HEK293 (cell line): ENCODE measurements around the gene PABPC3.

Experiments used
- CTCF ChIA-PET: fragments of 350-600 bp; formaldehyde crosslinking; extraction: SDS; loops from one replicate; lab custom pipeline; 2021; ENCODE audit warnings: antibody characterized with exemption; lab: Yijun Ruan, JAX
- POLR2A ChIA-PET: fragments of 300-600 bp; formaldehyde crosslinking; extraction: SDS; loops from one replicate; lab custom pipeline; 2020; ENCODE audit warnings: antibody characterized with exemption, inconsistent platforms; lab: Yijun Ruan, JAX
- H3K27ac ChIP-seq: fragments of 200-500 bp; sonication (Bioruptor generic); 2 replicates; pipeline ENCODE4 v1.5.1; 2014; ENCODE audit warnings: low read depth, low read length, control low read depth, inconsistent platforms; ENCODE audit errors: extremely low read depth
- H3K36me3 ChIP-seq, 2 experiments: fragments of 200-500 bp in 1 of 2; sonication (Bioruptor generic) in 1 of 2; 1 replicate in 1 of 2; 2 replicates in 1 of 2; pipeline ENCODE4 v1.5.1; 2014 to 2017; ENCODE audit warnings: inconsistent platforms in 2 of 2, low read length in 2 of 2; ENCODE audit not compliant: control insufficient read depth in 2 of 2, insufficient read depth in 1 of 2
- H3K4me1 ChIP-seq: fragments of 200-500 bp; sonication (Bioruptor generic); 2 replicates; pipeline ENCODE4 v1.5.1; 2014; ENCODE audit warnings: mild to moderate bottlenecking, low read length, inconsistent platforms; ENCODE audit not compliant: control insufficient read depth, insufficient read depth
- H3K4me3 ChIP-seq: 2 replicates; pipeline ENCODE4 v1.5.1; 2011; ENCODE audit warnings: low read depth, mild to moderate bottlenecking, control low read depth, low read length, moderate library complexity
- H3K9me3 ChIP-seq: fragments of 200-500 bp; sonication (Bioruptor generic); 2 replicates; pipeline ENCODE4 v1.5.1; 2014; ENCODE audit warnings: low read depth, low read length, inconsistent platforms; ENCODE audit not compliant: control insufficient read depth, insufficient read depth
- BCL11B ChIP-seq: fragments of 450-650 bp; formaldehyde crosslinking; IDR thresholded peaks from 2 replicates; pipeline ENCODE4 v1.5.1; 2016; ENCODE audit warnings: low read depth, missing biosample characterization, missing genetic modification characterization
- CTCF ChIP-seq: fragments of 450-650 bp; formaldehyde crosslinking; IDR thresholded peaks from 2 replicates; pipeline ENCODE4 v1.5.1; 2016; ENCODE audit warnings: missing biosample characterization, missing genetic modification characterization
- PRDM1 ChIP-seq: fragments of 450-650 bp; formaldehyde crosslinking; IDR thresholded peaks from 2 replicates; pipeline ENCODE4; 2016; ENCODE audit warnings: missing biosample characterization, missing genetic modification characterization
- SCRT2 ChIP-seq: fragments of 450-650 bp; formaldehyde crosslinking; IDR thresholded peaks from 2 replicates; pipeline ENCODE4 v1.5.1; 2016; ENCODE audit warnings: missing biosample characterization, missing genetic modification characterization
- SP2 ChIP-seq: fragments of 450-650 bp; formaldehyde crosslinking; IDR thresholded peaks from 2 replicates; pipeline ENCODE4 v1.5.1; 2016; ENCODE audit warnings: missing biosample characterization, missing genetic modification characterization
- ZNF140 ChIP-seq: fragments of 450-650 bp; formaldehyde crosslinking; IDR thresholded peaks from 2 replicates; pipeline ENCODE4 v1.5.1; 2016; ENCODE audit warnings: missing biosample characterization, missing genetic modification characterization
- ZNF146 ChIP-seq: fragments of 450-650 bp; formaldehyde crosslinking; IDR thresholded peaks from 2 replicates; pipeline ENCODE4 v1.5.1; 2016; ENCODE audit warnings: missing biosample characterization, missing genetic modification characterization
- ZNF157 ChIP-seq: fragments of 450-650 bp; formaldehyde crosslinking; IDR thresholded peaks from 2 replicates; pipeline ENCODE4 v1.5.1; 2016; ENCODE audit warnings: missing biosample characterization, missing genetic modification characterization
- ZNF18 ChIP-seq: fragments of 450-650 bp; formaldehyde crosslinking; IDR thresholded peaks from 2 replicates; pipeline ENCODE4 v1.5.1; 2016; ENCODE audit warnings: missing biosample characterization, missing genetic modification characterization
- ZNF2 ChIP-seq: fragments of 450-650 bp; formaldehyde crosslinking; IDR thresholded peaks from 2 replicates; pipeline ENCODE4 v1.5.1; 2016; ENCODE audit warnings: missing biosample characterization, missing genetic modification characterization
- ZNF24 ChIP-seq: fragments of 450-650 bp; formaldehyde crosslinking; IDR thresholded peaks from 2 replicates; pipeline ENCODE4 v1.5.1; 2016; ENCODE audit warnings: missing biosample characterization, missing genetic modification characterization
- ZNF501 ChIP-seq: fragments of 450-650 bp; formaldehyde crosslinking; IDR thresholded peaks from 2 replicates; pipeline ENCODE4 v1.5.1; 2016; ENCODE audit warnings: missing biosample characterization, missing genetic modification characterization
- ZNF654 ChIP-seq: fragments of 450-650 bp; formaldehyde crosslinking; IDR thresholded peaks from 2 replicates; pipeline ENCODE4 v1.5.1; 2016; ENCODE audit warnings: low read depth, missing biosample characterization, missing genetic modification characterization
- ZNF670 ChIP-seq: fragments of 450-650 bp; formaldehyde crosslinking; IDR thresholded peaks from 2 replicates; pipeline ENCODE4 v1.5.1; 2016; ENCODE audit warnings: missing biosample characterization, missing genetic modification characterization, low read depth
- ZNF768 ChIP-seq: fragments of 450-650 bp; formaldehyde crosslinking; IDR thresholded peaks from 2 replicates; pipeline ENCODE4 v1.5.1; 2018; ENCODE audit warnings: missing biosample characterization, mild to moderate bottlenecking, missing genetic modification characterization
- TF ChIP-seq, protein P1 (sequence below): fragments of 450-650 bp; formaldehyde crosslinking; optimal IDR thresholded peaks from 2 replicates; pipeline ENCODE3; 2016; ENCODE audit warnings: missing biosample characterization, mild to moderate bottlenecking, missing genetic modification characterization

PABPC3 gene

GRCh38 chr13:25084096-25084495, 11.8 kb upstream of the PABPC3 start (continued):
- TF ChIP-seq ZNF18 (tag by site-specific recombination) = no peak
- TF ChIP-seq ZNF501 (tag by site-specific recombination) = no peak
- TF ChIP-seq ZNF670 (tag by site-specific recombination) = no peak
- no peak for TF ChIP-seq ZNF24 (tag by site-specific recombination)
- no peak for TF ChIP-seq ZNF140 (tag by site-specific recombination)

GRCh38 chr13:25085125-25085742, 10.7 kb upstream of the PABPC3 start:
- TF ChIP-seq CTCF (tag by site-specific recombination) (no peak), ZNF654 (tag by site-specific recombination) (peak; percentile 55)
- TF ChIP-seq, all 188 proteins: peak for 1
- Histone ChIP-seq H3K9me3 (no peaks in the 10 kb centered on the region), H3K36me3 (no peaks in the 10 kb centered on the region), H3K27ac (no peak overlapping the region), H3K4me1 (no peaks in the 10 kb centered on the region), H3K4me3 (no peak overlapping the region)
- CTCF ChIA-PET = interaction anchor here (0.7 to 4.6 kb wide), 9 partner anchors 8 to 1114 kb away, joined by 3 to 47 read pairs (median 6); no protein-coding TSS in a partner anchor
- POLR2A ChIA-PET = no interaction called here

DNA sequence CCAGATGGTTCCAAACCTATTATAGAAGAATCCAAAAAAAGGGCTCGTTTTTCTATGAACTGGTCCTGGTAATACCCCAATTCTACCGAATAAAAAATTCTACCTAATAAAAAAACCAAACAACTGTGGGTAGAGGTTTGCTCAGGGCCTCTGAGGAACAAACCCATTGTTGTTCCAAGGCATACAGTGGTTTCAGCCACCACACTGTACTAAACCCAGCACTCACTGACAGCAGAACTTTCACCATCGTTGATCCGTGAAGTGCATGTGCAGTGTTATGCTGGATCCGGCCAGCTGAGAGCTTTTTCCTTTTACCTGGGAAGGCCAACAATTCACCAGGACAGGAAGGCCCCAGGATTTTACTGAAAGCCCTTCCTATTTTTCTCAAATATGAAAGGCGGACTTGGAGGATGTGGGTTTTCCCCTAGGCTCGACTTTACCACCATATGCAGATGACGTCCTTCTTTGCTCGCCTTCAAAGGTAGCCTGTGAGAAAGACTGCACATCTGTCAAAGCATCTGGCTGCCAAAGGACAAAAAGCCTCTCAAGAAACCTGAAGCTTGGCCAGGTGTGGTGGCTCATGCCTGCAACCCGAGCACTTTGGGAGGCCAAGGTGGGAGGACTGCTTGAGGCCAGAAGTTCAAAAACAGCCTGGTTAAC, 7.2 kb upstream of the PABPC3 start:
- ChIA-PET POLR2A (no interaction called here), CTCF (interaction anchor here (0.5 to 0.6 kb wide), 2 partner anchors 10 to 282 kb away, joined by 3 read pairs; no protein-coding TSS in a partner anchor)
- H3K4me1 ChIP-seq = no peaks in the 10 kb centered on the region
- no peak overlapping the region for H3K4me3 ChIP-seq
- no peaks in the 10 kb centered on the region for H3K36me3 ChIP-seq
- peak; percentile 59 for TF ChIP-seq ZNF157 (tag by site-specific recombination)
- no peak for TF ChIP-seq ZNF2
- no peak for TF ChIP-seq SP2 (tag by site-specific recombination)
- H3K27ac ChIP-seq = no peak overlapping the region
- no peaks in the 10 kb centered on the region for H3K9me3 ChIP-seq

- POLR2A ChIA-PET = no interaction called here
- no peak for TF ChIP-seq ZNF768 (tag by site-specific recombination)
- TF ChIP-seq SCRT2 (tag by site-specific recombination) = peak; percentile 26; the same call in 1 of the 2 replicates
- Histone ChIP-seq H3K4me1 (no peaks in the 10 kb centered on the region), H3K36me3 (no peaks in the 10 kb centered on the region), H3K4me3 (no peak overlapping the region), H3K9me3 (no peaks in the 10 kb centered on the region), H3K27ac (no peak overlapping the region)
- CTCF ChIA-PET = interaction anchor here (0.8 to 1.7 kb wide), 2 partner anchors 10 kb away, joined by 3 read pairs; no protein-coding TSS in a partner anchor
Observed at GRCh38 chr13:25097426-25097825, 1.5 kb downstream of the PABPC3 start.

DNA sequence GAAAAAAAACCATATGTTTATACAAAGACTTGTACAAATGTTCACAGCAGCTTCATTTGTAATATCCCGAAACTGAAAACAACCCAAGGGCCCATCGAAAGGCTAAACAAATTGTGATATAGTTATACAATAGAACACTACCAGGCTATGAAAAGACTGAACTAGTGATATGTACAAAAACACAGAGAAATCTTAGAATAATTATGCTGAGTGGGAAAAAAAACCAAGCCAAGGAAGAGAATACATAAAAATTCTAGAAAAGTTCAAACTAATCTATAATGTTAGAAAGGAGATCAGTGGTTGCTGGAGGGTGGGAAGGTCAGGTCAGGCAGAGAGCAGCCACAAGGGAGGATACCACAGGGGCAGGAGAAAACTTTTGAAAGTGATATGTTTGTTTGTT, 7.8 kb downstream of the PABPC3 start:
- Histone ChIP-seq H3K36me3 (no peaks in the 10 kb centered on the region), H3K27ac (no peak overlapping the region), H3K9me3 (no peaks in the 10 kb centered on the region), H3K4me1 (no peaks in the 10 kb centered on the region), H3K4me3 (no peak overlapping the region)
- TF ChIP-seq PRDM1 (tag by site-specific recombination) (no peak), SCRT2 (tag by site-specific recombination) (no peak), BCL11B (no peak), ZNF146 (tag by site-specific recombination) (no peak)
- TF ChIP-seq, protein P1, sequence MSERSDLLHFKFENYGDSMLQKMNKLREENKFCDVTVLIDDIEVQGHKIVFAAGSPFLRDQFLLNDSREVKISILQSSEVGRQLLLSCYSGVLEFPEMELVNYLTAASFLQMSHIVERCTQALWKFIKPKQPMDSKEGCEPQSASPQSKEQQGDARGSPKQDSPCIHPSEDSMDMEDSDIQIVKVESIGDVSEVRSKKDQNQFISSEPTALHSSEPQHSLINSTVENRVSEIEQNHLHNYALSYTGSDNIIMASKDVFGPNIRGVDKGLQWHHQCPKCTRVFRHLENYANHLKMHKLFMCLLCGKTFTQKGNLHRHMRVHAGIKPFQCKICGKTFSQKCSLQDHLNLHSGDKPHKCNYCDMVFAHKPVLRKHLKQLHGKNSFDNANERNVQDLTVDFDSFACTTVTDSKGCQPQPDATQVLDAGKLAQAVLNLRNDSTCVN (tag by site-specific recombination) = no peak
- POLR2A ChIA-PET = no interaction called here
- CTCF ChIA-PET = interaction anchor here (0.7 to 1.1 kb wide), 5 partner anchors 17 to 421 kb away, joined by 3 to 5 read pairs (median 3); no protein-coding TSS in a partner anchor
